ENCODE results near the gene GTSE1. TPM values are rescaled to one million over a fixed set of nuclear protein-coding genes. Genes with fewer than 3 reads are reported as not detected.

Gene GTSE1, protein sequence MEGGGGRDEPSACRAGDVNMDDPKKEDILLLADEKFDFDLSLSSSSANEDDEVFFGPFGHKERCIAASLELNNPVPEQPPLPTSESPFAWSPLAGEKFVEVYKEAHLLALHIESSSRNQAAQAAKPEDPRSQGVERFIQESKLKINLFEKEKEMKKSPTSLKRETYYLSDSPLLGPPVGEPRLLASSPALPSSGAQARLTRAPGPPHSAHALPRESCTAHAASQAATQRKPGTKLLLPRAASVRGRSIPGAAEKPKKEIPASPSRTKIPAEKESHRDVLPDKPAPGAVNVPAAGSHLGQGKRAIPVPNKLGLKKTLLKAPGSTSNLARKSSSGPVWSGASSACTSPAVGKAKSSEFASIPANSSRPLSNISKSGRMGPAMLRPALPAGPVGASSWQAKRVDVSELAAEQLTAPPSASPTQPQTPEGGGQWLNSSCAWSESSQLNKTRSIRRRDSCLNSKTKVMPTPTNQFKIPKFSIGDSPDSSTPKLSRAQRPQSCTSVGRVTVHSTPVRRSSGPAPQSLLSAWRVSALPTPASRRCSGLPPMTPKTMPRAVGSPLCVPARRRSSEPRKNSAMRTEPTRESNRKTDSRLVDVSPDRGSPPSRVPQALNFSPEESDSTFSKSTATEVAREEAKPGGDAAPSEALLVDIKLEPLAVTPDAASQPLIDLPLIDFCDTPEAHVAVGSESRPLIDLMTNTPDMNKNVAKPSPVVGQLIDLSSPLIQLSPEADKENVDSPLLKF
- 20.5 and 20.7 TPM in 2 replicates for total RNA-seq (2014; rRNA removed; shearing (Covaris generic))

DNA sequence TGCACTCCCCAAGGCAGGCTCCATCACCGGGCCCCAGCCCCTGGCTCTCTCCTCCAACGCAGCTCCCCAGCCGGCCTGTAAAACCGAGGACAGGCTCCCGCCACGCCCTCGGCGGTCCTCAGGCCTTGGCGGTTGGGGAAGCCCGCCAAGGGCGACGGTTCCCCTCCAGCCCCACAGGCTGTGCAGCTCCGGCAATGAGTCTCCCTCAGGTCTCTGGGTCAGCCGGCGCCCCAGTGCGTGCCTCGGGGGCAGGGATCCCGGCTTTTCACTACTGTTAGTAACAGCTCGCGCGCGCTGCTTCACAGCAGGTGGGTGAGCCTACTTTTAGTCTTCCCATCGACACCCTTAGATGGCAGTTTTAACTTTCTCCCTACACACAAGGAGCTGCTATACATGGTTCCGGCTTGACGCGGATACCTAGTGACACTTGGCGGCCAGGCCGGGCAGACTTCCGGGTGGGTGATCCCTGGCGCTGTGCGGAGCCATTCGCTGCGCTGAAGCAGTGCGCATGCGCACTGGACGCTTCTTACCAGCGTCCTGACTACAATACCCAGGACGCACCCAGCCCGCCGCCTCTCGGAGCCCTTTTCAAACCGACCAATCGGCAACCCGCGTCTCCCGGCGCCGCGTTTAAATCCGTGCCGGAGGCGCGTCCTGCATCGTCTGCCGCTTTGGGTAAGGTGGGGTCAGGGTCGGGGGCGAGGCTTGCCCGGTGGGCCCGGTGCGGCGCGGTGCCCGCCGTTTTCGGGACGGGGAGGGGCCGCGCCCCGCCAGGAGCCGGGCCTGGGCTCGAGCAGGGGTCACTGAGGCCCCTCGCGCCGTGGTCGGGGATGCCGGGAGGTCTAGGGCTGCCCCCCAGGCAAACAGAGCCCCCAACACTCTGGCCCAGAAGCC lies at the start of gene GTSE1:
GTSE1 (plus strand) TSS at position 614 of the 894 bp plus-strand sequence. CDS start 531 bp downstream, outside the sequence.

DNA sequence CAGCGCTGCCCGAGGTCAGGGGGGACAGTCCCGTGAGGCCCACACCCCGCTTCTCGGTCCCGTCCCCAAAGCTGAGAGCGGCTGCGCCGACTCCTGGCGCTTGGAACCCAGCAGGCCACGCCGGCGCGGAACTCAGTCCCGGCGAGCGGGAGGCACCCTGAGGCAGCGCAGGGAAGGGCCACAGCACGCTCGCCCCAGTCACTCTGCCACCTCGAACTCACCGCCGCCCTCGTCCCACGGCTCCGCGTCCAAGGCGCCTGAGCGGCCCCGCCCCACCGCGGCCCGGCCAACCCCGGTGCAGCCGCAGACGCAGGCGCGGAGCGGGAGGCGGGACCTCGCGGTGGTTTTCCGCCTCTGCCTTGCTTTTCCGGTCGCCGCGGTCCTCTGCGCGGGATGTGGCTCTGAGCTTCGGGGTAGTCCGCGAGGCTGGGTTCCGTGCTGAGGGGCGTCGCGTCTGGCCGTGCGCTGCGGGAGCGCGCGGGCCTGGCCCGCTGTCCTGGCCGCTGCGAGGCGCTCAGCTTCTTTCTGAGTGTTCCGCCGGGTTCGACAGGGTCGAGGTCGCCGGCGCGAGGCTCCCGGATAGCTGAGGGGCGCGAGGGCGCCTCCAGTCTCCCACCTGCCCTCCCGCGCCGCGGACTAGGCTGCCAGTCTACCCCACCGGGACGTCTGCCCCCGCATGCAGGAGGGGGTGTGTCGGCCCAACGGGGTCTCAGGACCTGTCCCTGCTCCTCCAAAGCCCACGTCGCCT lies 46.5 kb upstream of the GTSE1 start, which contains the start of gene CDPF1:
CDPF1 (minus strand) TSS at position 259 of the 748 bp plus-strand sequence. CDS start 2,009 bp downstream, outside the sequence.

DNA sequence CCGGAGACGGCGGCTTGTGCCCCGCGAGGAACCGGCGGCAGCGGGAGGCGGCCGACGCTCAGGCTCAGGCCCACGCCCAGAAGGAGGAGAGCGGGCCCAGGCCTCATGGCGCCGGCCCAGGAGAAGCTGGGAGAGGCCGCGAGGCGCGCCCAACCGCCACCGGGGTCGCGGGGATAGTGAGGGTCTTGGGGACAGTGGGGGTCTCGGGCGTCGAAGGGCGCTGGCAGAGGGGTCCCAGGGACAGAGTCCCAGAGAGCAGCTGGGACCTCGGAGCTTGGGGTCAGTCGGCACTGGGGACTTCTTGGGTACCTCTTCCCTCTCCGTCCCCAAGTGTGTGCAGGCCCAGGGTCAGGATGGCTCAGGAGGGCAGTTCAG lies 33.5 kb upstream of the GTSE1 start, which contains the start of gene PKDREJ:
PKDREJ (minus strand) TSS at position 128 of the 375 bp plus-strand sequence; CDS start at position 107, 21 bp downstream.

DNA sequence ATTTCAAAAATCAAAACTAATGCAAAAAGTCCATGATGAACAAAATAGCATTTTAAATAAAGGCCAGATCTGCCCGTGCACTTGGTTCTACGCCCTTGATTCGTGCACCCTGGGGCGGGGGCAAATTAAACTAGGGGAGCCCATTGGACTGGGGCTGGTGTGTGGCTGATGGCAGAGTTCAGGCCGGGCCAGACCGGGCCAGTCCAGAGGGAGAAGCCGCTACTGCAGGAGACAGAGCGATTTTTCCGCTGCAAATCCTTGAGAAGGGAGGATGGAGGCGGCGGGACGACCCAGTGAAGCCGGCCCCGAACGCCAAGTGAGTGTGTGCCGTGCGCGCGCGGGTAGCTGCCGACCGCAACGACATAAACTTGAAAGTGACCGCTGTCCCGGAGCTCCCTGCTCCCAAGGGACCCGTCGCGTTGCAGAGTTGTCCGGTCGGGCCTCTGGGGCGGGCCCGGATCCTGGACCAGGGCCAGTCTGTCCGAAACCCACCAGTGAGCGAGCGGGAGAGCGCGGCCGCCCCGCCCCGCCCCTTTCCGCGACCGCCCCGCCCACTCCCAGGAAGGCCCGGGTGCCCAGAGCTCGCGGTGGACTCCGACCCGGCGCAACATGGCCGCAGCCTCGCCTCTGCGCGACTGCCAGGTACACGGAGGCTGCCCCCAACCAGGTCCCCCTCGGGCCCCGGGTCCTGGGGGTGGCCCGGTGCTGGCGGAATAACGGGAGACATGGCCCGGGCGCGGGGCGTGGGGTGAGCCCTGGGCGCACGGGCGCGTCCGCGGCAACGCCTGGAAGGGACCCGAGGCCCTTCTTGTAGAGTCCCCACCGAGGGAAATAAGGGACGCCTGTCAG lies 29.0 kb upstream of the GTSE1 start, which contains the start of gene TTC38:
TTC38 (plus strand) TSS at position 578 of the 849 bp plus-strand sequence; CDS start at position 610, 32 bp downstream.

DNA sequence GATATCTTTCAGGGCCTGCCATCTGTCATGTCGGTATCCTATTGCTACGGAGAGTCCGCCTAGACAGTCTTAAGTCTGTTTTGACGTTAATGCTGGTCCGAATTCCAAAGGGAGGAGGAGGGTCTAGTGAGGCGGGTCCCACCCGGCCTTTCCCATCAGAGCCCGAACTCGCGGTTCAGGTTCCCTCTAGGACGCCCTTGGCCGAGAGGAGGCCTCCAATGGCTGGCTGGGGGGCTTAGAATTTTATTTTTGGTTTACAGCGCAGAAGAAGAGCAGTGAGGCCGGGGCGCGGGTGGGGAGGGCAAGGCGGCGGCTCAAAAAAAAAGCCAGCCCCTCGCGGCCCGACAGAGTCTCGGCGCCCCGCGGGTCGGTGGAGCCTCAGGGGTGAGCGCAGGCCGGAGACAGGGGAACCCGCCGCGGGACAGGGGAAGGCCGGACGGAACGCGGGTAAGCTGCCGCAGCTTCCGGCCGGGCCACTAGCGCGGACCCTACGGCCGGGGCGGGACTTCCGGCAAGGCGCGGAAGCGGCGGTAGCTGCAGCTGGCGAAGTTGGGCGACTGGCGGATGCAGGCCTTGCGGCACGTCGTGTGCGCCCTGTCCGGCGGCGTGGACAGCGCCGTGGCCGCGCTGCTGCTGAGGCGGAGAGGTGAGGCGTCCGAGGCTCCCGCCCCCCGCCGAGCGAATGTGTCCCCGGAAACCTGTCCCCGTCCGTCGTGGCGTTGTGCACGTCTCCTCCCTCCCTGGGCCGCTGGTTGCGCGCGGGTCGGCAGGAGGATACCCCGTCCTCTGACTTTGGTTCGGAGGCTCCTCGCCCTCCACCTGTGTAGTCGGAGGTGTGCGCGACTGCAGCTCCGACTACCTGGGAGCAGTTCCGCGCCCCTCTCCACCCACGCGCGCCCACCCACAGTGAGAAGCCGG lies 38.8 kb downstream of the GTSE1 start, which contains the start of gene TRMU:
TRMU (plus strand) TSS at position 514 of the 918 bp plus-strand sequence; CDS start at position 565, 51 bp downstream.

Other genes with a start within 250 kb of the GTSE1 start
- 3.9 and 8.2 TPM in 2 replicates for gene PPARA, start 146.3 kb upstream of the GTSE1 start, total RNA-seq (2014; rRNA removed; shearing (Covaris generic))
- 11.5 and 22.9 TPM in 2 replicates for gene CDPF1, start 46.6 kb upstream of the GTSE1 start, total RNA-seq (2014; rRNA removed; shearing (Covaris generic))
- gene PKDREJ, start 33.5 kb upstream of the GTSE1 start, total RNA-seq (2014; rRNA removed; shearing (Covaris generic)) = not detected in 2 replicates
- gene TTC38, start 28.9 kb upstream of the GTSE1 start, total RNA-seq (2014; rRNA removed; shearing (Covaris generic)) = 13.3 and 18.0 TPM in 2 replicates
- 39.4 and 41.7 TPM in 2 replicates for gene TRMU, start 38.8 kb downstream of the GTSE1 start, total RNA-seq (2014; rRNA removed; shearing (Covaris generic))
- 8.1 and 9.6 TPM in 2 replicates for gene CELSR1, start 240.8 kb downstream of the GTSE1 start, total RNA-seq (2014; rRNA removed; shearing (Covaris generic))